Glomerular visceral epithelial cell (primary cell): ENCODE results near the gene C9.
"Not testable (repeated sequence)": the region's sequence is repeated elsewhere in the genome, so short reads cannot be mapped to it uniquely, and the experiment has no call there.

ENCODE experiments used
- DNase-seq: peaks from one replicate; pipeline ENCODE4 v3.0.0-alpha.2; 2016; ENCODE audit errors: extremely low spot score

The C9 gene

DNA sequence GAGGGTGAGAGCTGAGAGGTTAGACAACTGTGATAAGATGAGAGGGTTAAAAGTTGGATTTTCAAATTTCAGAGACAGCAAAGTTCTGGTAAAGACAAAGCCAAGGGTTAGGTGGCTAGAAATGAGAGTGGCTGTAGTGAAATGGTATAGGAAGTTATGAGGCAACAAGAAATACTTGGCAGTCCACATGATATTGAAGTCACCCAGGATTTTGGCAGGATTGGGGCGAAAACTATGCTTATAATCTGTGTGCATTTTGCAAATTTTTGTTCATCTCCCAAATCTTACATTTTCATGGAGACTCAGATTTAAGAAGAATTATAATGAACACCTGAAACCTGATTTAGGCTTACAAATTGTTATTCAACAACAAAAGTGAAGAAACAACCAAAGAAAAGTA, 35.6 kb downstream of the C9 start:
- no peak for DNase-seq

DNA sequence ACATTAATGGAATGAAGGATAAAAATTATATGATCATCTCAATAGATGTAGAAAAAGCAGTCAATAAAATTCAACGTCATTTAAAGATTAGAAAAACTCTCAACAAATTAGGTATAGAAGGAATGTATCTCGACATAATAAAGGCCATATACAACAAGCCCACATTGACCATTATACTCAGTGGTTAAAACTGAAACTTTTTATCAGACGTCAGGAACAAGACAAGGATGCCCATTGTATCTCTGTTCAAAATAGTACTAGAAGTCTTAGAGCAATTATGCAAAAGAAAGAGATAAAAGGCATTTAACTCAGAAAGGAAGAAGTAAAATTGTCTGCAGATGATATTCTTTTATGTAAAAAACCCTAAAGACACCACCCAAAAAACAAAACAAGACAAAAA, 40.8 kb downstream of the C9 start:
- DNase-seq = no peak

DNA sequence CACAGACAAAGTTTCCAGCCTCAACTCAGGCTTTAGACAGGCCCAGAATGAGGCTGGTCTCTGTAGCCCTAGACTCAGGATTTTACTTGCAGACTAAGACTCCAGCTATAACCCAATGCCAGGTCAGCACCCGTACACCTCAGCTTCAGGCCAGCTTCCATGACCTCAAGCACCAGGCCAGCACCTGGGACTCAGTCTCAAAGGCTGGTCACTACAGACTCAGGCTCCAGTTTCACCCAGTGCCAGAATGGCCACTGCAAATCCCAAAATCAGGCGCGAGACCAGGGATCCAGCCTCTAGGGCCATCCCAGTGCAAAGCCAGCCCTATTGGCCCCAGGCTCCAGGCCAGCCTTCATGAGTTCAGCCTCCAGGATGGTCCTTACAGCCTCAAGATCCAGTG, 44.9 kb downstream of the C9 start:
- DNase-seq = no peak

DNA sequence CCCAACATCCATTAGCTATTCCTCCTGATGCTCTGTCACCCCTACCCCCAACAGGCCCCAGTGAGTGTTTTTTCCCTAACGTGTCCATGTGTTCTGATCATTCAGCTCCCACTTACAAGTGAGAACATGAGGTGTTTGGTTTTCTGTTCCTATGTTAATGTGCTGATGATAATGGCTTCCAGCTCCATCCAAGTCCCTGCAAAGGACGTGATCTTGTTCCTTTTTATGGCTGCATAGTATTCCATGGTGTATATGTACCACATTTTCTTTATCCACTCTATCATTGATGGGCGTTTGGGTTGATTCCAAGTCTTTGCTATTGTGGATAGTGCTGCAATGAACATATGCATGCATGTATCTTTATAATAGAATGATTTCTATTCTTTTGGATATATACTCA, 47.8 kb downstream of the C9 start:
- not testable (repeated sequence) for DNase-seq

DNA sequence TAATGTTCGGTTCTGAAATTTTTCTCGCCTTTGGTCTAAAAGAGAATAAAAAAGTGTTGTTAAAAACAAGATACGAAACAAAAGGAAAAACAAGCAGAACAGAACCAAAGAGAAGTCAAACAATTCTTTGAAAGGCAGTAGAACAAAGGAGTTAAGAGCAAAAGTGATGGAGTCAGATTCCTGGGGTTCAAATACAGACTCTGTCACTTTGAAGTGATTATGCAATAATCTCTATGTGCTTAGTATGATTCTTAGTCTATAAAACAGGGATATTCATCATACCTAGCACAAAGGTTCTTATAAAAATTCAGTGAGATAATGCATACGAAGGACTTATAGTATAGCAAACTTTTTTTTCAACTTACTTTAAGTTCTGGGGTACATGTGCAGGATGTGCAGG, 48.3 kb downstream of the C9 start:
- no peak for DNase-seq

DNA sequence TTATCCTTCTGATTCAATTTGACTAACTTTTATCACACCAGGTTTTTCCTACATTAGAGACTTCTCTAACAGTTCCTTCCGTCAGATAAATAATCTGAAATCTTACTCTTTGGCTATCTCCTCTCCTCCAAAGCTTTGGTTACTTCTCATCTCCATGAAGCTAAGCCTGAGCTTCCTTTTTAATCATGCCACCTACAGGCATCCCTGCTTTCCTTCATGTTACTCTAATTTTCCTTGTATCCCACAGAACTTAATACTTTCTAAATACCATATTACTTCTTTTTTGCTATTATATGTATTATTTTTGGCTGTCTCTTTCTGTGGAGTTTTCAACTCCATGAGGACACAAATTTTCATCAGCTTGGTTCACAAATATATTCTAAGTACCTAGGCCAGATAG, 49.7 kb downstream of the C9 start:
- no peak for DNase-seq

DNA sequence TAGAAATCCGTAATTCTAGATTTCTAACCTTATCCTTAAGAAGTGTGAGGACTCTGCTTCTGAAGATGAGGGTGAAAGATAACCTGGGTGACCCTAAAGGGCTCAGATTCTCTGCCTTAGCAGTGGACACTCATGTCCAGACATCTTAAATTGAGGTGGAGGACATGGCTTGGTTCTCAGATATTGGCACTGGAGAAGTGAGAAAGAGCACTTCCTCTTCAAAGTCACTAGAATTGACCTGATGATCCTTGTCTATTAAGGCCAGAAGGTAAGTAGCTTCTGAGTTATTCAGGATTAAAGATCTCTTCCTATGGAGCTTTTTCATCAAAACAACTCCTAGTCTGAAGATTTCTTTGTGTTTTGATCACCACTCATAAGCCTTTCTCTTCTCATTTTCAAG, 54.8 kb downstream of the C9 start:
- DNase-seq = no peak

DNA sequence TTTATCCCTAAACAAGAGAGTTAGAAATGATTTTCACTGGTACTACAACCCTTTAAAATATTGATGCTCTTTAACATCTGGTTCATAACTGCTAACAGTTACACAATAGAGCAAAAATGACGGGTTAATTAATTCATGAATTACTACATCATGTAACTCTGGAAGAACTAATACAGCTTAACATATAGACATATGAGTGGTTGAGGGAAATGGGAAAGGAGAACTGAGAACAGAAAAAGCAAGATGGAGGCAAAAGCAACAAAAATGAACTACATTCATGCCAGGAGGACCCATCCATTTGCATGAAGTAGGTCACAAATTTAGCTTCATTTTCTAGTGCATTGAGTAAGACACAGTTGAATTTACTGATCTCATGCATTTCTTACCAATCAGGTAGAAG, 61.8 kb downstream of the C9 start:
- DNase-seq = no peak

DNA sequence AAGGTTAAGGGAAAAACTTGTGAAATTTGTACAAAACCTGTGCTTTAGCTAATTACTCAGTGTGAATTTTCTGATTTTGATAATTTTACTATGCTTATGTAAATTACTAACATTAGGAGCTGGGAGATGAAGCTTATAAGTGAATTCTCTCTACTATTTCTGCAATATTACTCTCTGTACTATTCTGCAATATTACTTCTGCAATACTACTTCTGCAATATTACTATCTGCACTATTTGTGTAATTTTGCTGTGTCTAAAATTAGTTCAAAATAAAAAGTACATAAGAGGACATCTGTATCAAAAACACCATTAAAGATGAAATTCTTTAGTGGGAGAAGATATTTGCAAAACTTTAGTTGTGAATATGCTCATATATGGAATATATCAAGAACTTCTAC, 62.9 kb downstream of the C9 start:
- no peak for DNase-seq

DNA sequence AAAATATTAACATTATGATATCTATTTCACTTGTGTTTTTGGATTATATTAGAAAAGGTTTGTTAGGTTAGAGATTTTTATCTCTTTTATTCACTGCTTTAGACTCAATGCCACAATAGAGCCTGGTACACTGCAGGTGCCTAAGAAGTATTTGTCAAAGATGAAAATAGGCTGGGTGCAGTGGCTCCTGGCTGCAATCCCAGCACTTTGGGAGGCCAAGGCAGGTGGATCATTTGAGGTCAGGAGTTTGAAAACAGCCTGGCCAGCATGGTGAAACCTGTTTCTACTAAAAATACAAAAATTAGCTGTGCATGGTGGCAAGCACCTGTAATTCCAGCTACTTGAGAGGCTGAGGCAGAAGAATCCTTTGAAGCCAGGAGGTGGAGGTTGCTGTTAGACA, 64.3 kb downstream of the C9 start:
- DNase-seq = no peak

DNA sequence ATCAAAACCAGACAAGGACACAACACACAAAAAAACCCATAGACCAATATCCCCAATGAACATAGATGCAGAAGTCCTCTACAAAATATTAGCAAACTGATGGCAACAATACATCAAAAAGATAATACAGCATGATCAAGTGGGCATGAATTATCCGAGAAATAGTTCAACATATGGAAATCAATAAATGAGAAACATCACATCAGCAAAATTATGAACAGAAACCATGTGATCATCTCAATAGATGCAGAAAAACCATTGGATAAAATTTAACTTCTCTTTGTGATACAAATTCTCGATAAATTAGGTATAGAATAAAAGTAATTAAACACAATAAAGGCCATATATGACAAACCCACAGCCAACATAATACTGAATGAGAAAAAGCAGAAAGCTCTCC, 69.6 kb downstream of the C9 start:
- DNase-seq = no peak

DNA sequence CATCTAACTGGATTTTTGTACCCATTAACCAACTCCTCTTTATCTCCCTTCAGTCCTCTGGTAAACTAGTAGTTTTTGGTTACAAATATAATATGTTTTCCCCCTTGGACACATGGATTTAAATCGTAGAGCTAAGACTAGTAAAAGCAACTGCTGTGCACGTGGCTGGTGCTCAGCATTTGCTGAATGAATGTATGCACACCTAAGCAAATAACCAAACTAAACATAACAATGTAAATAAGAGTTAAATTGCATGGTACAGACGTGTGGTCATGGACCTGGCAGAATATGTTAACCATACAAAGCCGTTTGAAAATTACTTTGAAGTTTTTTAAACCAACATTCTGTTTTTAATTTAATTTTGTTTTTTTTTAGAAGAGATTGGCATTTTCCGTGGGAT, 79.7 kb downstream of the C9 start:
- no peak for DNase-seq

DNA sequence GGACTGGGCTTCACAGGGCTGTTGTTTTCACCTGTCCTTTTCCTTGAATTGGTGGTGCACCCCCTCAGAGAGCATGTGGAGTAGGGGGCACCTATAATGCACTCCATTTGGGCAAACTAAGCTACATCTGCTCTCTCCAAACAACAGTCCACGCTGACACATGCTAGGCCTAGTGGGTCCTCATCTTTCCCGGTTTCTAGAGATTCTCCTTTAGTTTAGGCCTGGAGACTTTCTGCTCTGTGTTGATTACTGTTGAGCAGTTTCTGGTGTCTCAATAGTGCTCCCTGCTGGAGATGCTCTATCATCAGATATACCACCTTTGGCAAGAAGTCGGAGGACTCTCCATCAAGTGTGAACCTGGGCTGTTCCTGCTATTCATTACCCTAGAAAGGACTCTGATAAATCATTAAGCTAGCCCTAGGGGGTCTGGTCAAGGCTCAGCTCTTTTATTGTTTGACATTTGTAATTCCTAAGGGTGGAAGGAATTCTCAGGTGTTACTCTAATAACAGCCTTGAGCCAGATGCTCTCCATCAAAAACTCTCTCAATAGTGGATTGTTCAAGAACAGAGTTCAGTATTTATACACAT, 81.0 kb downstream of the C9 start:
- peak; percentile 63 for DNase-seq

DNA sequence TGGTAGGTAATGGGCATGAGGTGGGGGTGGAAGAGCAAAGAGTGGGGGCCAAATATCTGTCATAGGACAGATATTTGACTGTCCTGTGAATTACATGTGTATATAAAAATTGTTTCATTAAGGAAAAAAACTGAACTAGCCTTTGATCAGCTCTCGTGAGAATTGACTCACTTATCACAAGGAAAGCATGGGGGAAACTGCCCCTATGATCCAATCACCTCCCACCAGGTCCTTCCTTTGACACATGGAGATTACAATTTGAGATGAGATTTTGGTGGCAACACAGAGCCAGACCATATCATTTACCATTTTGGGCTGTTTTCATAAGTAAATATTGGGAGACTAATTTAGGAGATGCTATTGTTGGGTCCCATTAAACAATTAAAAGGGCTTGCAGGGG, 81.7 kb downstream of the C9 start:
- DNase-seq = no peak

DNA sequence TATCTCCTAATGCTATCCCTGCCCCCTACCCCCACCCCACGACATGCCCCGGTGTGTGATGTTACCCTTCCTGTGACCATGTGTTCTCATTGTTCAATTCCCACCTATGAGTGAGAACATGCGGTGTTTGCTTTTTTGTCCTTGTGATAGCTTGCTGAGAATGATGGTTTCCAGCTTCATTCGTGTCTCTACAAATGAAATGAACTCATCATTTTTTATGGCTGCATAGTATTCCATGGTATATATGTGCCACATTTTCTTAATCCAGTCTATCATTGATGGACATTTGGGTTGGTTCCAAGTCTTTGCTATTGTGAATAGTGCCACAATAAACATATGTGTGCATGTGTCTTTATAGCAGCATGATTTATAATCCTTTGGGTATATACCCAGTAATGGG, 88.4 kb downstream of the C9 start:
- DNase-seq = not testable (repeated sequence)

DNA sequence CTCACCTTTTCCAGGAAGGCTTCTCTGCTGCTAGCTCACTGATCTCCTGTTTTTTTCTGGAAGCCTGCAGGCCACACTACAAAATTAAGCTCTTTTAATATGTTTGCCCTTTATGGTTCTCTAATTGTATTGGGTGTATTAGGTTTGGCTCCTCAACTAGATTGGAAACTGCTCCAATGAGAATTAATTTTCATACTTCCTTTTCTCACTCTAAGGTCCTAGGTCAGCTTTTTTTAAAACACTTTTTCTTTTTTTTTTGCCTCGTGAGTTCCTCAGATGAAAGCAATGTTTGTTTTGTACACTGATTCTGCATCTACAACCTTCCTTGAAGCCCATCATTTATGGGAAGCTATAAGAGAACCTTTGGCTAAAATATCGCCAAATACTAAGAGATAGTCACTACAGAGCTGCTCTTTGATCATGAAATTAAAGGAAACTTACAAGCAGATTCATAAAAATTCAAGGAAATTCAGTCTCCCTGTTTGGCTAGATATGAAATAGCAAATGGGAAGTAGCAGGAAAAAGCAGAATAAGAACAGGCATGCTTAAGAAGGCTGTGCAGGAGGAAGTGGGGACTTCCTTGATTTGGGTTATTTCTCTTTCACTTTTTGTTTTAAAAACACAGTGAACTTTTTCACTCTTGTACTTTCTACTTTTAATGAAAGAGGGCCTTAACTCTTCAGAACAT, 89.8 kb downstream of the C9 start:
- no peak for DNase-seq

DNA sequence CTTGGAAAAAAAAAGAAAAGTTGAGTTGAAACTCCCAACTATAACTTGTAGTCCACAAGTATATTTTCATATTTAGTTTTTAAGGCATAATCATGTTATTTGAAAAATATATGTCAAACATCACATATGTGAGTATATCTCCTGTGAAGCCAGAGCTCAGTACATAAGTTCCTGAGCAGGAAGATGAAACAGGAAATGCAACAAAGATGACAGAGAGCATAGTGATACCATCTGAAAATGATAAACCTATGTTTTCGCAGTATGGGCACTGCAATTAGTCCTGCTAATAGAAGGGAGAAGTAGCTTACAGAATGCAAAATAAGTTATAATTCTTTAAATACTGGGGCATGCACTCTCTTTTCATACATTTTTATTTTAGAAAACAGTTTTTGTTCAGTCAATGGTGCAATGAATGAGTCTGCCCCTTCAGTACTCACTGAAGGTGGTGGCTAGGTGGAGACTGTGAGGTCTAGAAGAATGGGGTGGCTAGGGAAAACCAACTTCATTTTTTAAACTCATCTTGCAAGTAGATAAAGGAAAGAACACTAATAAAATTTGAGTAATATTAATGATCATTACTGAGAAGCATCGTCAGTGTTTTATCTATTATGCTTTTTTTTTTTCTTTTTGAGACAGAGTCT, 90.9 kb downstream of the C9 start:
- DNase-seq = no peak

DNA sequence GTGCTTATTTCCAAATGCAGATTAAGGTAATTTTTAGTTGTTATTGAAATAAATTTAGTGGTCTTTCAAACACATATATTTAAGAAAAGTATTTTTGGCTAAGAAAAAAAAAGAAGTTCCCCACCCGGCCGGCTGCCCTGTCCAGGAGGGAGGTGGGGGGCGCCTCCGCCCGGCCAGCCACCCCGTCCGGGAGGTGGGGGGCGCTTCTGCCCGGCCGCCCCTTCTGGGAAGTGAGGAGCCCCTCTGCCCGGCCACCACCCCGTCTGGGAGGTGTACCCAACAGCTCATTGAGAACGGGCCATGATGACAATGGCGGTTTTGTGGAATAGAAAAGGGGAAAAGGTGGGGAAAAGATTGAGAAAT, 91.4 kb downstream of the C9 start:
- DNase-seq = not testable (repeated sequence)

DNA sequence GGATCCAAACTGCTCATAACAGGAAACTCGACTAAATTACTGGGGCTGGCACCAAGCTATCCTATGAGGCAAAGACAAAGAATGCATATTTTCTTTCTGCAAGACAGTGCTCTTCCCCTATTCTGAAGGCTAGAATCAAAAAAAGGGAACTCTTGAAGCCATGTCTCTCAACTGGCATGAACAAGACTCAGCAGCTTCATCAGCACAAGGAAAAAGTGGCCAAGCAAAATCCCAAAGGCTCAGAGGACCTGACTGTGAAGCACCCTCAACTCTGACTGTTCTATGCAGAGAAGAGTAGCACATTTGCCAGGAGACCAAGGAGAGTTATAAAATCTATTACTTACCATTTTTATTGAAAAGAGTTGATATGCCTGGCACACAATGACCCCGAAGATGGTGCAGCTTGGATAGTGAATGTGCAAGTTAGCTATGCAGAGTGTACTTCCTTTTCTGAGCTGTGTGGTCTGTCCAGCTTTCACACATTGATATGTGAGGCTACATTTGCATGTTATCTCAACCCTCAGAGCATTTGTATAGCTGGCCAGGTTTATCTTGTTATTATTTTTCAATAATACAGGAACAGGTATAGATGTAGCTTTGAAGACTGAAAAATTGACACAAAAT, 94.0 kb downstream of the C9 start:
- DNase-seq = no peak

DNA sequence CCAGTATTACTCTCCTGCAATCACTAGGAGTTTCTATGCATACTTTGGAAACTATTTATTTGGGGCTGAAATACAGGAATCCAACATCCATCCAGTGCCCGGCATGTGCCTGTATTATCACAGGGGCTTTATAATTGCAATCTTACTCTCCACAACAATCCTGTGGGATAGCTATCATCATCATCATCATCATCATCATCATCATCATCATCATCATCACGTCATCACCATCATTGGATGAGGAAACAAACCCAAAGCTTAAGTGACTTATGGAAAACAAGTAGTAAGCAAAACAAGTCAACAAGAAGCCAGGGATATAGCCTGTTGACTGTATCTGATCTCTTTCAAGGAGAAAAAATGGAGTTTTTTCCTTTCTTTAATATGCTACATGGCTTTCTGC, 97.1 kb downstream of the C9 start:
- DNase-seq = no peak

DNA sequence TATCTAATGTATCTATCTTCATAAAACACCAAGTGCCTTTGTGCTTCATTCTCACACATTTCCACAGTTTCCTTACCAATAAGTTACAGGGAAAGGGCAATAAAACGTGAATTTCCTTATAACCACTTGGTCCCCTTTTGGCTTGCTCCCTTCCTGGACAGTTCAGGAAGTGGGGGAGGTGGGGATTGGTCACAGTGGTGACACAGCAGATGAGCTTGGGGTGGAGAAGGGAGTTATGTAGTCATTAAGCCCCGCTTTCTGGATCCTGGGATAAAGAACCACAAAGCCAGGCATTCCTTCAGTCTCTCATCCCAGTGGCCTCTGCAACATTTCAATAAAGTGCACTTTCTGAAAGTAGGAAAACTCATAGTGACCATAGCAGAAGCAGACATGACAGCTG, 97.9 kb downstream of the C9 start:
- peak; percentile 15 for DNase-seq

DNA sequence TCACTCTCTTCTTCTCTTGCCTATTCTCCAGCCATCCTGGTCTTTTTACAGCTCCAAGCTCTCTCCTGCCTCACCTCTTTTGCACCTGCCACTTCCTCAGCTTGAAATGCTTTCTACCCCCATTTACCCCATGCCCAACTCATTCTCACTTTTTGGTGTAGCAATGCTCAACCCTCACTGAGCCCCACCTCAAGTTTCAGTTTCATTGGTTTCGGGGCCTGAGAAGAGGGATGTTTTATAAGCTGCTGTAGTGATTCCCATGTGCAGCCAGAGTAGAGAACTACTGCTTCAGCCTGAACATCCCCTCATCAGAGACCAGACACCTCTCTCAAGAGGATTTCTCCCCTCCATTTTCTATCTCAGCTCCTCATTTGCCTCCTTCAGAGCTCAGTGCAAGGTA, 99.8 kb downstream of the C9 start:
- no peak for DNase-seq

DNA sequence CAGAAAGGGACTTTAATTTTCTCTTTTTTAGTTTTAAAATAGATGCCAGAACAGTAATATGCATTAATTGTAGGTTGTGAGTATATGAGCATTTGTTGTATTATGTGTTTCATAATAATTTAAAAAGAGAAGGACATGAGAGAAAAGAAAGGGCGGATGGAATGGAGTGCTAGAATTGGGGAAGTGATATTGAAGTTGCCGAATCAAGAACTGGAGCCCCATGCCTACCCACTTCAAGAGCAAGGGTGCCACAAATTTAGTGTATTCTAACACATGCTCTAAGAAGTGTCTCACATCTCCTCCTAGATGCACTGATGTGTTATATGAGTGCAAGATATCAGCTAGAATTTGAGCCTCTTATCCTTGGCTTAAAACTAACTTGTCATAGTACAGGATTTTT, 101.3 kb downstream of the C9 start:
- DNase-seq = no peak
